ENCODE results near the gene FIBCD1. TPM values are rescaled to one million over a fixed set of nuclear protein-coding genes. Genes with fewer than 3 reads are reported as not detected.

Gene FIBCD1
- total RNA-seq, 1 experiment from 2014 or later, result 1.4 TPM

DNA sequence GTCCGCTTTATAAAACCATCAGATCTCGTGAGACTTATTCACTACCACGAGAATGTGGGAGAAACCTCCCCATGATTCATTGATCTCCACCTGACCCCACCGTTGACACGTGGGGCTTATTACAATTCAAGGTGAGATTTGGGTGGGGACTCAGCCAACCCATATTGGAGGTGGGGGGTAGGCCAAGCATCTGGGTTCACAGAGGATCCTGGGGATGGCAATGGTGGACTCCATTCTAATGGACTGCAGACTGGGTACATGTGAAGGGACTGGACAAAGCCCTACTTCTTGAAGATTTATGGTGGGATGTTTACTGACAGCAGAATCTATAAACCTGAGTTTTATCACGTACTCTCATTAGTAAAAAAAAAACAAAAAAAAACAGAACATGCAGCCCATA lies 57.5 kb downstream of the FIBCD1 start:
- no TSS peak for BruUV-seq (replicated peaks)
- intact Hi-C loops (cut with micrococcal nuclease; ENCODE audit: unreplicated experiment), result no loop called here
- Mint-ChIP-seq H3K4me3 (ENCODE audit: low read depth, unreplicated experiment) (no peak overlapping the region), H3K4me1 (ENCODE audit: low read depth, unreplicated experiment) (no peaks in the 10 kb centered on the region), H3K9me3 (ENCODE audit: low read depth, unreplicated experiment) (no peaks in the 10 kb centered on the region), H3K27ac (ENCODE audit: unreplicated experiment) (no peak overlapping the region), H3K36me3 (ENCODE audit: insufficient read depth, unreplicated experiment) (peaks cover 21% of the 10 kb centered on the region), H3K27me3 (ENCODE audit: unreplicated experiment) (no peaks in the 10 kb centered on the region)
- no peak for DNase-seq
- CTCF ChIA-PET, result no interaction called here
- TF ChIP-seq, protein P1, sequence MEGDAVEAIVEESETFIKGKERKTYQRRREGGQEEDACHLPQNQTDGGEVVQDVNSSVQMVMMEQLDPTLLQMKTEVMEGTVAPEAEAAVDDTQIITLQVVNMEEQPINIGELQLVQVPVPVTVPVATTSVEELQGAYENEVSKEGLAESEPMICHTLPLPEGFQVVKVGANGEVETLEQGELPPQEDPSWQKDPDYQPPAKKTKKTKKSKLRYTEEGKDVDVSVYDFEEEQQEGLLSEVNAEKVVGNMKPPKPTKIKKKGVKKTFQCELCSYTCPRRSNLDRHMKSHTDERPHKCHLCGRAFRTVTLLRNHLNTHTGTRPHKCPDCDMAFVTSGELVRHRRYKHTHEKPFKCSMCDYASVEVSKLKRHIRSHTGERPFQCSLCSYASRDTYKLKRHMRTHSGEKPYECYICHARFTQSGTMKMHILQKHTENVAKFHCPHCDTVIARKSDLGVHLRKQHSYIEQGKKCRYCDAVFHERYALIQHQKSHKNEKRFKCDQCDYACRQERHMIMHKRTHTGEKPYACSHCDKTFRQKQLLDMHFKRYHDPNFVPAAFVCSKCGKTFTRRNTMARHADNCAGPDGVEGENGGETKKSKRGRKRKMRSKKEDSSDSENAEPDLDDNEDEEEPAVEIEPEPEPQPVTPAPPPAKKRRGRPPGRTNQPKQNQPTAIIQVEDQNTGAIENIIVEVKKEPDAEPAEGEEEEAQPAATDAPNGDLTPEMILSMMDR (IDR thresholded peaks at IDR 0.05; ENCODE audit: unreplicated experiment), result no peak

GRCh38 chr9:130880599-130881220 lies 58.3 kb downstream of the FIBCD1 start:
- no peak overlapping the region for H3K27ac Mint-ChIP-seq (ENCODE audit: unreplicated experiment)
- TF ChIP-seq, protein P1 (IDR thresholded peaks at IDR 0.05; ENCODE audit: unreplicated experiment), result no peak
- H3K4me1 Mint-ChIP-seq (ENCODE audit: low read depth, unreplicated experiment), result no peaks in the 10 kb centered on the region
- peaks cover 16% of the 10 kb centered on the region for H3K36me3 Mint-ChIP-seq (ENCODE audit: insufficient read depth, unreplicated experiment)
- no TSS peak for BruUV-seq (replicated peaks)
- intact Hi-C loops (cut with micrococcal nuclease; ENCODE audit: unreplicated experiment), result no loop called here
- DNase-seq, result no peak
- CTCF ChIA-PET, result no interaction called here
- no peaks in the 10 kb centered on the region for H3K9me3 Mint-ChIP-seq (ENCODE audit: low read depth, unreplicated experiment)
- H3K4me3 Mint-ChIP-seq (ENCODE audit: low read depth, unreplicated experiment), result no peak overlapping the region
- H3K27me3 Mint-ChIP-seq (ENCODE audit: unreplicated experiment), result no peaks in the 10 kb centered on the region

- CTCF ChIA-PET, result no interaction called here
- TF ChIP-seq, protein P1 (IDR thresholded peaks at IDR 0.05; ENCODE audit: unreplicated experiment), result no peak
- Mint-ChIP-seq H3K36me3 (ENCODE audit: insufficient read depth, unreplicated experiment) (peaks cover 11% of the 10 kb centered on the region), H3K27ac (ENCODE audit: unreplicated experiment) (no peak overlapping the region), H3K9me3 (ENCODE audit: low read depth, unreplicated experiment) (no peaks in the 10 kb centered on the region), H3K27me3 (ENCODE audit: unreplicated experiment) (no peaks in the 10 kb centered on the region), H3K4me1 (ENCODE audit: low read depth, unreplicated experiment) (no peaks in the 10 kb centered on the region), H3K4me3 (ENCODE audit: low read depth, unreplicated experiment) (no peak overlapping the region)
- no peak for DNase-seq
- no TSS peak for BruUV-seq (replicated peaks)
- intact Hi-C loops (cut with micrococcal nuclease; ENCODE audit: unreplicated experiment), result no loop called here
Observed at GRCh38 chr9:130879863-130880411, 59.1 kb downstream of the FIBCD1 start.

- CTCF ChIA-PET, result interaction anchor here (0.5 kb wide), 1 partner anchor 495 kb away, joined by 5 read pairs; no protein-coding TSS in a partner anchor
- Mint-ChIP-seq H3K9me3 (ENCODE audit: low read depth, unreplicated experiment) (no peaks in the 10 kb centered on the region), H3K4me3 (ENCODE audit: low read depth, unreplicated experiment) (no peak overlapping the region), H3K36me3 (ENCODE audit: insufficient read depth, unreplicated experiment) (peaks cover 7% of the 10 kb centered on the region), H3K27ac (ENCODE audit: unreplicated experiment) (no peak overlapping the region), H3K4me1 (ENCODE audit: low read depth, unreplicated experiment) (no peaks in the 10 kb centered on the region), H3K27me3 (ENCODE audit: unreplicated experiment) (no peaks in the 10 kb centered on the region)
- DNase-seq, result no peak
- intact Hi-C loops (cut with micrococcal nuclease; ENCODE audit: unreplicated experiment), result no loop called here
- BruUV-seq (replicated peaks), result no TSS peak
- TF ChIP-seq, protein P1 (IDR thresholded peaks at IDR 0.05; ENCODE audit: unreplicated experiment), result no peak
Observed at GRCh38 chr9:130878295-130878694, 60.8 kb downstream of the FIBCD1 start.

Data from Calu3 (cell line).